ENCODE data around the gene CHTOP.
"Not testable (repeated sequence)": the region's sequence is repeated elsewhere in the genome, so short reads cannot be mapped to it uniquely, and the experiment has no call there.

CHTOP gene

DNA sequence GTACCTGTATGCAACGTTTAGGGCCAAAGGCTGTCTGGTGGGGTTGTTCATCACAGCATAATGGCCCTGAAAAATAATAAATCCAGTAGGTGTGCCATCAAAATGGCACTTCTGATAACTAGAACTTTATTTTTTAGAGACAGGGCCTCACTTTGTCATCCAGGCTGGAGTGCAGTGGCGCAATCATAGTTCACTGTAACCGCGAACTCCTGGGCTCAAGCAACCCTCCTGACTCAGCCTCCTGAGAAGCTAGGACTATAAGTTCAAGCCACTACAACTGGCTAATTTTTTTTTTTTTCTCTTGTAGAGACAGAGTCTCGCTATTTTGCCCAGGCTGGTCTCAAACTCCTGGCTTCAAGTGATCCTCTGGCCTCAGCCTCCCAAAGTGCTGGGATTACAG lies 29.3 kb downstream of the CHTOP start:
- DNase-seq: no peak

DNA sequence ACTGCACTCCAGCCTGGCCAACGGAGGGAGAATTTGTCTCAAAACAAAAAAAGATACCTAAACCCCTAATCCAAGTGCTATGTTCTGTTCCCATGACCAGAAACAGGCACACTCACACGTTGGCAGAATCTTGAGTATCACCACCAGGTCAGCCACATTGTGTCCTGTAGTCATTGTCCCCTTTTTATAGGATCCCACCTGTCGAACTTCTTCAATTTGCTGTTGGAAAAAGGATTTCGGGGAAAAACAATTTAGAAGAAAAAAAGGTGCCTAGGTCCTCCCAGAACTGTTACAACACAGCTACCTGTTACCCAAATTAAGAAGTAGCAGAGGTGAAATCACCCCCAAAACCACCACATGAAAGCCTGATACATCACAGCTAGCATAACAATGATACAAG lies 33.6 kb downstream of the CHTOP start:
- DNase-seq: no peak

DNA sequence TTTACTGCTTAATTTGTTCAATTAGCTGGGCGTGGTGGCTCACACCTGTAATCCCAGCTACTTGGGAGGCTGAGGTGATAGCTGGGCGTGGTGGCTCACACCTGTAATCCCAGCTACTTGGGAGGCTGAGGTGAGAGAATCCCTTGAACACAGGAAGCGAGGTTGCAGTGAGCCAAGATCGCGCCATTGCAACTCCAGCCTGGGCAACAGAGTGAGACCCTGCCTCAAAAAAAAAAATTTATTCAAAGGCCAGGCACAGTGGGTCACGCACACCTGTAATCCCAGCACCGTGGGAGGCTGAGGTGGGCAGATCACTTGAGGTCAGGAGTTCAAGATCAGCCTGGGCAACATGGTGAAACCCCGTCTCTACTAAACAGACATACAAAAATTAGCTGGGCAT lies 34.8 kb downstream of the CHTOP start:
- not testable (repeated sequence) for DNase-seq

DNA sequence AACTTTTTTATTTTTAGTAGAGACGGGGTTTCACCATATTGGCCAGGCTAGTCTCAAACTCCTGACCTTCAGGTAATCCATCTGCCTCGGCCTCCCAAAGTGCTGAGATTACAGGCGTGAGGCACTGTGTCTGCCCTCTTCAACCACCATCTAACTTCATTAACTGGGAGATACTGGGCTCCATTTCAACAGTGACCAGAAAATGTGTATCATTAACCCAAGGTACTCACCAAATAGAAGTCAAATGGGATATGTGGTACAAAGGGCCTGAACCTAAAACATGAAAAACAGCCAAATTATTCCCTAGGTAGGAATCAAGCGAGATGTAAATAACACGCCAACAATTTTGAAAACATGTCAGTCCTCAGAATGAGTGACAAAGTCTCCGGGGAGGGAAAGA lies 35.7 kb downstream of the CHTOP start:
- no peak for DNase-seq

DNA sequence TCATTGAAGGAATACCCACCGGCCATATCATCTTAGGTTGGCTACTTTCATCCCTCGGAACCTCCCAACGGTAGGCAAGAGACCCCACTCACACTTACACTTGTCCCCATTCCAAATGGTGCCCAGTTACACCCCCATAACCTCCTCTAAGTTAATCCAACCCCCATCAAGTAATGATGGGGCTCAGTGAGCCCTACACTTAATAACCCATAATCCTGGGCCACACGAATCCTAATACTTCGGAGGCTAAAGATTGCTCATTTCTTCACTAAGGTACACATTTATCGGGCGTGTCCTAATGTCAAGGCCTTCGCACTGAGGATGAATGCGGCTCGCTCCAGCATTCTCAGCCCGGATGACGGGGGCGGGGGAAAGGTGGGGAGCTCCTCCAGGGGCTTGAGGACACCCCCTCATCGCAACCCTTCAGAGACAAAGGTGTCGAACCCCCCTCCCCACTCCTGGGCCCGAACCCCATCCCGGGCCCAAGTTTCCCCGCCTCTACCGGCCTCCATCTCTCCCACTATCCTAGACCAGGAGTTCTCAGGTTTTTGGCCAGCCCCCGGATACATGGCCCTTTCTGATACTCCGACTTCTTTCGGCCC lies 36.5 kb downstream of the CHTOP start:
- DNase-seq: no peak

DNA sequence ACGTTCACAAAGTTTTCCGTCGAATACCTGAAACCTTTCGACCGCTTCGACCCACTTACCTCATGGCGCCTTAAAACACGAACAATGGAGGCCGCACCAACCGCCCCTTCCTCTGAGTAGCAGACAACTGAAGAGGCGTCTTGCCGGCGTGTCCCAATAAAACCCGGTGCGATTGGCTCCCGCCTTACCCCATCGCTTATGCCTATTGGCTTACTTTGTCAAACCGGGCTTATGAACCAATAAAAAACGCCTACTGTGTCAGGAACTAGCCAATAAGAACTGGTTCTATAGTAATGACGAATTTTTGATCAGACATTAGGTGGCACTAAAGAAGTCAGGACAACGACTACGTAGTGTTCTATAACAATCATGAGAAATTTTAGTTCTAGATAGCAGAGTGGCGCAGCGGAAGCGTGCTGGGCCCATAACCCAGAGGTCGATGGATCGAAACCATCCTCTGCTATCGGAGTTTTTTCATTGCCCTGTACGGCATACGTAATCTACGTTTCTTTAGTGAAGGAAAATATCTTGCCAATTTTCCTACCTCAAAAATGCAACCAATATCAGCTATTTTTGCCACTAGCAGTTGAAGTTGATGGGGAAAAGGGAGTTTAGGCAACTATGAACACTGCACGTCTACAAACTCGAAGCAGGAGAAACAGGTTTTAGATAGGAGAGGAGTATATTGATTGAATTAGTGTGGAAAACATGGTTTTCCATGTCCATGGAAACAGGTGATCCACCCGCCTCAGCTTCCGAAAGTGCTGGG lies 37.2 kb downstream of the CHTOP start, which contains the start of gene ILF2:
Gene ILF2, minus strand, starts transcription at position 135 of the 769 bp plus-strand sequence. Its CDS starts 71 bp downstream, at position 64.
- DNase-seq: peak; percentile 100

DNA sequence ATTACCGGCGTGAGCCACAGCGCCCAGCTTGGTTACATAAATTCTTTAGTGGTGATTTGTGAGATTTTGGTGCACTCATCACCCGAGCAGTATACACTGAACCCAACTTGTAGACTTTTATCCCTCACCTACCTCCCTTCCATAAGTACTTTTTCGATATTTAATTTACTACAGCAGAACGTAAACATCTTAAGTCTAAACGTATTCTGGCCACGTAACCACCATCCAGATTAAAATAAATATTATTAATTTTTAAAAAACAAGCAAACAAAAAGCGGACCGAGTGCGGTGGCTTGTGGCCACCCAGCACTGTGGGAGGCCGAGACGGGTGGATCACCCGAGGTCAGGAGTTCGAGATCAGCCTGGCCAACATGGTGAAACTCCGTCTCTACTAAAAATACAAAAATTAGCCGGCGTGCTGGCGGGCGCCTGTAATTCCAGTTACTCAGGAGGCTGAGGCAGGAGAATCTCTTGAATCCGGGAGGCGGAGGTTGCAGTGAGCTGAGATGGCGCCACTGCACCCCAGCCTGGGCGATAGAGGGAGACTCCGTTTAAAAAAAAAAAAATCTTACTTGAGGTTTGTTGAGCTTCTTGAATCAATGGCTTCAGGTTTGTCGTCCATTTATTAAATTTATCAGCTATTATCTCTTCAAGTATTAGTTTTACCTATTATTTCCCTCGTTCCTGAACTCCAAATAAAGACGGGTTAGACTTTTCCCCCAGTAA lies 37.9 kb downstream of the CHTOP start:
- not testable (repeated sequence) for DNase-seq

DNA sequence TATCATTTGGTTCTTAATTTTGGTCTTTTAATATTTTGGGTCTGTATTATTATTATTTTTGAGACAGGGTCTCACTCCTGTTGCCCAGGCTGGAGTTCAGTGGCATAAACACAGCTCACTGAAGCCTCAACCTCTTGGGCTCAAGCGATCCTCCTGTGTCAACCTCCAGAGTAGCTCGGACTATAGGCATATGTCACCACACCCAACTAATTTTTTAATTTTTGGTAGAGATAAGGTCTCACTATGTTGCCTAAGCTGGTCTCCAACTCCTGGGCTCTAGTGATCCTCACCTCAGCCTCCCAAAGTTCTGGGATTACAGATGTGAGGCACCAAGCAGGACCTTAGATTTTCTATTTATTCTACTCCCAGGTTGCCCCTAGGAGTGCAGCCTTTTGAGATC lies 39.6 kb downstream of the CHTOP start:
- no peak for DNase-seq

DNA sequence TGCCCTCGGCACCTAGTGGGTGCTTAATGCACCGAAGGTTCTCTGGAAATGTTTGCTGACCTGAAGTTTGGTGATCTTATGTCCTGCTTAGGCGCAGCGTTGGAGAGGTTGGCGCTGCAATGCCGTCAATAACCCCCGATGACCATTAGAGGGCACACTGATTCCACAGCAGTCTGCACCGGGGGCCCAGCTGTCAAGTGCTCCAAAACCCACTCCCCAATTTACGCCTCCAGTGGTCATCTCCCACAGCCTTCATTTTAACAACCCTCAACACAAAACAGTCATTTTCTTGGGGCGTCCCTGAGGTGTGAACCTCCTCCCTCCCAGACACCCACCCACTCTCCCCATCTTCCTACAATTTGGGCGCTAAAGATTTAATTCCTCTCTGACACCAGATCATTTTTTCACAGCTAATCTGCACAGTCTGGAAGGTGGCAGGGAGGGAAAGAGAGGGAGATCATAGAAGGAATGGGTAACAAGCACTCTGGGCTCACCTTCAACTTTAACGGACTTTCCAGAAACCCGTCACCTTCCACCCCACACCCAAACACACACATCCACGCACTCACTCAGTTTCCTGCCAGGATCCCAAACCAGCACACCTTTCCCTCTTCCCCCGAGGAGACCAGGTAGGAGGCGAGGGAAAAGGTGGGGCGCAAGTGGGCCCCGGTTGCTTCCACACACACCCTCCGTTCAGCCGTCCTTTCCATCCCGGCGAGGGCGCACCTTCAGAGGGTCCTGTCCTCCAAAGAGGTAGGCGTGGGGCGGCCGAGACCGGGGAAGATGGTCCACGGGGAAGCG lies 44.1 kb downstream of the CHTOP start:
- peak; percentile 23 for DNase-seq

DNA sequence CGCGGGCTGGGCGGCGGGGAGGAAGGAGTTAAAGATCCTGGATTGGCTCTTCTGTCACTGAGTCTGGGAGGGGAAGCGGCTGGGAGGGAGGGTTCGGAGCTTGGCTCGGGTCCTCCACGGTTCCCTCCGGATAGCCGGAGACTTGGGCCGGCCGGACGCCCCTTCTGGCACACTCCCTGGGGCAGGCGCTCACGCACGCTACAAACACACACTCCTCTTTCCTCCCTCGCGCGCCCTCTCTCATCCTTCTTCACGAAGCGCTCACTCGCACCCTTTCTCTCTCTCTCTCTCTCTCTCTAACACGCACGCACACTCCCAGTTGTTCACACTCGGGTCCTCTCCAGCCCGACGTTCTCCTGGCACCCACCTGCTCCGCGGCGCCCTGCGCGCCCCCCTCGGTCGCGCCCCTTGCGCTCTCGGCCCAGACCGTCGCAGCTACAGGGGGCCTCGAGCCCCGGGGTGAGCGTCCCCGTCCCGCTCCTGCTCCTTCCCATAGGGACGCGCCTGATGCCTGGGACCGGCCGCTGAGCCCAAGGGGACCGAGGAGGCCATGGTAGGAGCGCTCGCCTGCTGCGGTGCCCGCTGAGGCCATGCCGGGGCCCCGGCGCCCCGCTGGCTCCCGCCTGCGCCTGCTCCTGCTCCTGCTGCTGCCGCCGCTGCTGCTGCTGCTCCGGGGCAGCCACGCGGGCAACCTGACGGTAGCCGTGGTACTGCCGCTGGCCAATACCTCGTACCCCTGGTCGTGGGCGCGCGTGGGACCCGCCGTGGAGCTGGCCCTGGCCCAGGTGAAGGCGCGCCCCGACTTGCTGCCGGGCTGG lies 44.9 kb downstream of the CHTOP start, which contains the start of gene NPR1:
Gene NPR1, plus strand, starts transcription at position 170 of the 818 bp plus-strand sequence. Its CDS starts 421 bp downstream, at position 591.
- no peak for DNase-seq

DNA sequence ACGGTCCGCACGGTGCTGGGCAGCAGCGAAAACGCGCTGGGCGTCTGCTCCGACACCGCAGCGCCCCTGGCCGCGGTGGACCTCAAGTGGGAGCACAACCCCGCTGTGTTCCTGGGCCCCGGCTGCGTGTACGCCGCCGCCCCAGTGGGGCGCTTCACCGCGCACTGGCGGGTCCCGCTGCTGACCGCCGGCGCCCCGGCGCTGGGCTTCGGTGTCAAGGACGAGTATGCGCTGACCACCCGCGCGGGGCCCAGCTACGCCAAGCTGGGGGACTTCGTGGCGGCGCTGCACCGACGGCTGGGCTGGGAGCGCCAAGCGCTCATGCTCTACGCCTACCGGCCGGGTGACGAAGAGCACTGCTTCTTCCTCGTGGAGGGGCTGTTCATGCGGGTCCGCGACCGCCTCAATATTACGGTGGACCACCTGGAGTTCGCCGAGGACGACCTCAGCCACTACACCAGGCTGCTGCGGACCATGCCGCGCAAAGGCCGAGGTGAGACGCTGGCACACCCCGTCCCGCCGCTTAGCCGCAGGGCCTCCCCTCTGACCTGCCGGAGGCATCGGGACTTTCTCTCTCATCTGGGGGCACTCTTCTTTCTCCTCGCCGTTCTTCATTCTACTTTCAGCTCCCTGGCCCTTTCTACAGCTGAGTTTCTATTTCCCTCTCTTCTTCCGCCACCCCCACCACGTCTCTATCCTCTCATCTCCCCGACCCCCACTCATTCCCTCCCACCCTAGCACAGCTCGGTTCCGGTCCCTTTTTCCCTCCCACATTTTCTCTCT lies 45.7 kb downstream of the CHTOP start:
- DNase-seq: no peak

DNA sequence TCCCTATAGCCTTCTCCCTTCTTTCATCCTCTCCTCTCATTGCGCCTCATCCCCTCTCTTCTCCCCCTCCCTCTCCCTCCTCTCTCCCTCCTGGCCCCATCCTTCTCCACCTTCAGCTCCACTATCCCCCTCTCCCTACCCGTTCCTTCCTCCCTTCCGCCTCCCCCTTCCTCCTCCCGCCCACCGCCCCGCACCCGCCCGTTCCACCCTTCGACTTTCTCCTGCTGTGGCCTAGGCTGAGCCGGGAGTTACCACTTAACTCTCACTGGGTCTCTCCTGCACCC lies 46.2 kb downstream of the CHTOP start:
- no peak for DNase-seq

DNA sequence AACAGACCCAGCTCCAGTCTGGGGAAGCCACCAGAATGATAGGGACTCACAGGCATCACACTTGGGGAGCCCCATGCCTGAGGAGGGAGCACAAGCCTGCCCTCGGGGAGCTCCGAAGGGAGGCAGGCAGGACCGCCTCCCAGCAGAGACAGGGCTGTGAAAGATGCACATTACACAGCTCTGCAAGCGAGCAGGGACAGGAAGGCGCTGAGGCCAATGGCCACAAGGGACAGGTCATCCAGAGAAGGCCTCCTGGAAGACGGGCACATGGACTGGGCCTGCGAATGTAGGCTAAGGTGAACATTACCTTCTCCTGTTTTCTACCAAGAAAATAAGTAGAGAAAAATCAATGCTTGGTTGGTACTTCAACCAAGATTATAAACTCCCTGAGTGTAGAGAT lies 48.9 kb downstream of the CHTOP start:
- no peak for DNase-seq

DNA sequence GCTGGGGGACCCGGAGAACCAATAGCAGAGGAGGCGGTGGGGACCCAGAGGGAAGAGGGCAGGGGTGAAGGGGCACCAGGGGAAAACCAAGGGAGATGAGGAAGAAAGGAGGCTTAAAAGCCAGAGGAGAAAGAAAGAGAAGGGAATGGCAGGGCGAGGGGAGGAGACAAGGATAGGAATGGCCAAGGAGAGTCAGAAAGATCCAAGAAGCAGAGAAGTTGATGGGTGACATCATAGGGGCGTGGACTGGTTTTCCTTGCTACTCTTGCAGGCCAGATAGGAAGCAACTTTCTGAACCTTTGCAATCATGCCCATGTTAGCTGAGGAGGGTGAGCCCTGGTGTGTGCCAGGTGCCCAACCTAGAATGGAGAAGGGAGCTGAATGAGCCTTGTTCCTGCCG lies 50.0 kb downstream of the CHTOP start:
- DNase-seq: no peak

DNA sequence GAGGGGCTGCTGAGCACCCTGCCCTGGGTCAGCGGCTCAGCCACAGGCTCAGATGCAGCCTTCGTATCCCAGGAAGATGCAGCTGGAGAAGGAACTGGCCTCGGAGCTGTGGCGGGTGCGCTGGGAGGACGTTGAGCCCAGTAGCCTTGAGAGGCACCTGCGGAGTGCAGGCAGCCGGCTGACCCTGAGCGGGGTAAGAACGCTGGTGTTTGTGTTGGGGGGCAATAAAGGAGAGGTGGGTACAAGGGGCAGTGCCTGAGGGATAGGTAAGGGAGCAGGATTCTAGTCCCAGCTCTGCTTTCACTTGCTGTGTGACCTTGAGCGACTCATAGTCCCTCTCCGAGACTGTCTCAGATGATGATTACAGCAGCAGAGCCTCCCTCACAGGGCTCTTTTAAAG lies 51.0 kb downstream of the CHTOP start:
- DNase-seq: no peak

DNA sequence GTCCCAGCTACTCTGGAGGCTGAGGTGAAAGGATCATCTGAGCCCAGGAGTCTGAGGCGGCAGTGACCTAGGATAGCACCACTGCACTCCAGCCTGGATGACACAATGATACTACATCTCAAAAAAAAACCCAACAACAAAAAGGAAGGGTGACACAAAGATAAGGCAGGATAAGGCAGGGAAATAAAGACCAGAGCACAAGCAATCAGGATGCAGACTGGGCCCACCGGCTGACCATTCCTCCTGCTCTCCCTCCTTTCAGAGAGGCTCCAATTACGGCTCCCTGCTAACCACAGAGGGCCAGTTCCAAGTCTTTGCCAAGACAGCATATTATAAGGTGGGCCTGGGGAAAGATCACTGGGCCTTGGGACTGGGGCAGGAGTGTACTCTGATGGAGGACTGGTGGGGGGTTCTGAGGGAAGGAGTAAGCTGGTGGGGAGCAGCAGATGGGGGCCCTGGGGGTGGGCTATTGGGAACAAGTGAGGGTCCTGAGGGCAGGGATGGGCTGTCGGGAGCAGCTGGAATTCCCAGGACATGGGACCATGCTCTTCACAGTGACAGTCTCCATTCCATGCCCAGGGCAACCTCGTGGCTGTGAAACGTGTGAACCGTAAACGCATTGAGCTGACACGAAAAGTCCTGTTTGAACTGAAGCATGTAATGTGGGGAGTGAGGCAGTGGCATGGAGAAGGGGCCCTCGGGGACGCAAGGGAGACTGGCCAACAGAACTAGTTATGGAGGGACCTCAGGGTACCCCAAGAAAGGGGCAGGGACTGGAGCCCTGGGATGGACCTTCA lies 51.9 kb downstream of the CHTOP start:
- no peak for DNase-seq

DNA sequence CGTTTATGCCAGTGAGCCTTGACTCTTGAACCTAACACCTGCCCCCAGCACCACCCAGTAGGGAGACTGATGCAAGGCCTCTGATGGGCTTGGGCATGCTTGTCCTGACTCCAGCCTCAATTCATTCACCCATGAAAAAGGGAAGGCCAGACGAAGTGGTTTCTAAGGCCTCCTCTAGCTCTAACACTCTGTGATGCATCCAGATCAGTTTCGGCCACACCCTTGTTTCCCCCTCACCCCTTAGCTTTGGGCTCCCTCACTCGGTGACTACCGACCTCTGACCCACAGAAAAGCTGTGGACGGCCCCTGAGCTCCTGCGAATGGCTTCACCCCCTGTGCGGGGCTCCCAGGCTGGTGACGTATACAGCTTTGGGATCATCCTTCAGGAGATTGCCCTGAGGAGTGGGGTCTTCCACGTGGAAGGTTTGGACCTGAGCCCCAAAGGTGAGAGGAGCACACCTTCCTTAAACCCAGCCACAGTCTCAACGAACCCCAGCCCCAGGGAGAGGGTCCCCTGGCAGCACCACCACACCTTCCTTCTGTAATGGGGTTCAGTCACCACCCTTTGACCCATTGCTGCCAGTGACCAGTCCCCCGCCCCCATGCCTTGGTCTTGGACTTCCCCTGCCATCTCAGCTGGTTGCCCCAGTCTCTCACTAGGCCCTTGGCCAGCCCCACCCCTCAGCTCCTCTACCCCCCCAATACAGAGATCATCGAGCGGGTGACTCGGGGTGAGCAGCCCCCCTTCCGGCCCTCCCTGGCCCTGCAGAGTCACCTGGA lies 53.7 kb downstream of the CHTOP start:
- DNase-seq: no peak

DNA sequence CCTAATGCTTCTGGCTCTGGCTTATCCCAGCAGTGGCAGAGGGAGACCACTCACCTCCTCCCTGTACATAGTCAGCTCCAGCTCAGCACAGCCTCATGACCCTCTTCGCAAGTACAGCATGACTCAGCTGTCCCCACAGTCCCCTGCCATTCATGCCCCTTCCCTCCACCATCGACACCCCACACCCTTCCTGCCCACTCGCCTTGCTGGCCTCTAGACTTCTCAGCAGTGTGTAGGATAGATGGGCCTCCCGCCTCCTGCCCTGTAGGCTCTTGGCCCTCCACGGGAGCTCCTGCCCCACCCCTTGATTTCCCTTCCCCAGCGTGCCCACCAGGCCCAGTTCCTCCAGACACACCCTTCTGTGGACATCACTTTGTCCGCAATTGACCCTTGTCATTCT lies 54.4 kb downstream of the CHTOP start:
- no peak for DNase-seq

DNA sequence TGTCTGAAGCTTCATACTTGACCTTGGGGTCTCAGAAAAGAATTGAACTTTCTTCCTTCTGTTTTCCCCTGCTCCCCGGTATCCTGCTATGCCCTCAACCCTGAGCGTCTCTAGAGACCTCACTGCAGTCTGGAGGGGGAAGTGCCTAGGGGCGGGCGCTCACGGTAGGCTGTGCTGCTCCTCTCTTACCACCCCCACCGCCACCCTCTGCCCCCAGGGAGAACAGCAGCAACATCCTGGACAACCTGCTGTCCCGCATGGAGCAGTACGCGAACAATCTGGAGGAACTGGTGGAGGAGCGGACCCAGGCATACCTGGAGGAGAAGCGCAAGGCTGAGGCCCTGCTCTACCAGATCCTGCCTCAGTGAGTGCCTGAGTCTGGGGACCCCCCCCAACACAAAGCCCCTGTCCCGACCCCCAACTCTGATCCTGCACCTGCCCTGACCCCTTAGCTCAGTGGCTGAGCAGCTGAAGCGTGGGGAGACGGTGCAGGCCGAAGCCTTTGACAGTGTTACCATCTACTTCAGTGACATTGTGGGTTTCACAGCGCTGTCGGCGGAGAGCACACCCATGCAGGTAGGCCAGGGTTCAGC lies 55.0 kb downstream of the CHTOP start:
- DNase-seq: no peak

Data from DMS153 (cell line).